Measurements from ENCODE around the gene PPP1R10. TPM values are rescaled to one million over a fixed set of nuclear protein-coding genes. Genes with fewer than 3 reads are reported as not detected.

The PPP1R10 gene
- total and polyA plus RNA-seq, 2 of the 13 experiments (the other 11 are each of a cell fraction or from before 2014, with no cell fraction given) = 26.3 to 38.4 TPM

- TF ChIP-seq AKNA (CRISPR knock-in tag; IDR thresholded peaks at IDR 0.05; ENCODE audit: borderline replicate concordance) = no peak
- TF ChIP-seq CSRNP1 (CRISPR knock-in tag; IDR thresholded peaks at IDR 0.05) = no peak; the same call in 1 of the 2 replicates
- no peak for TF ChIP-seq ZNF414 (CRISPR knock-in tag; IDR thresholded peaks at IDR 0.05)
- peak; percentile 95; the same call in 1 of the 2 replicates for TF ChIP-seq IRF9 (CRISPR knock-in tag; IDR thresholded peaks at IDR 0.05; ENCODE audit: borderline replicate concordance)
- peak; percentile 82; the same call in 1 of the 2 replicates for TF ChIP-seq ZNF264 (CRISPR knock-in tag; IDR thresholded peaks at IDR 0.05)
- TF ChIP-seq LCORL (IDR thresholded peaks at IDR 0.05) = no peak
- TF ChIP-seq LCORL (CRISPR knock-in tag; IDR thresholded peaks at IDR 0.05) = no peak
- no peak for TF ChIP-seq SUZ12 (IDR thresholded peaks at IDR 0.05; ENCODE audit: low read depth, low read length)
- TF ChIP-seq HNF4G (IDR thresholded peaks at IDR 0.05; ENCODE audit: borderline replicate concordance, low read depth, low read length) = no peak
- 0 out of 2 replicates have a peak, but pooled peaks have one; percentile 23 for TF ChIP-seq HNF4G (CRISPR knock-in tag; IDR thresholded peaks at IDR 0.05; ENCODE audit: borderline replicate concordance, low read depth)
- 0 out of 2 replicates have a peak, but pooled peaks have one; percentile 47 for TF ChIP-seq AHDC1 (CRISPR knock-in tag; IDR thresholded peaks at IDR 0.05; ENCODE audit: borderline replicate concordance)
Observed at GRCh38 chr6:30617565-30618269, 674 bp upstream of the PPP1R10 start, which contains the start of gene MRPS18B (continued).
